Esophagus muscularis mucosa (tissue), 4 donors: ENCODE data around the gene RAMACL. TPM values are rescaled to one million over a fixed set of nuclear protein-coding genes. Genes with fewer than 3 reads are reported as not detected.

Experiments
- DNase-seq: peaks from one replicate; pipeline ENCODE4 v3.0.0-alpha.2; 2017; ENCODE audit errors: extremely low spot score
- H3K27ac ChIP-seq, 4 donors: fragments of 200-600 bp; sonication (generic); replicated peaks in 1 of 4; 1 replicate in 3 of 4; 2 replicates in 1 of 4; pipeline ENCODE4 v1.5.1; 2016 to 2019; ENCODE audit warnings: mild to moderate bottlenecking in 1 of 4
- H3K27me3 ChIP-seq, 4 donors: fragments of 200-600 bp; sonication (generic); one replicate each; pipeline versions ENCODE4 v1.5.1 to v1.6.0; 2016 to 2019
- H3K36me3 ChIP-seq, 4 donors: fragments of 200-600 bp; sonication (generic); one replicate each; pipeline ENCODE4 v1.5.1; 2016 to 2019
- H3K4me1 ChIP-seq, 4 donors: fragments of 200-600 bp; sonication (generic); one replicate each; pipeline ENCODE4 v1.5.1; 2016 to 2019
- H3K4me3 ChIP-seq, 4 donors: fragments of 200-600 bp; sonication (generic); 1 replicate in 2 of 4; 2 replicates in 2 of 4; pipeline ENCODE4 v1.5.1; 2016 to 2019; ENCODE audit warnings: mild to moderate bottlenecking in 4 of 4, moderate library complexity in 1 of 4
- H3K9me3 ChIP-seq, 4 donors: fragments of 200-600 bp; sonication (generic); 1 replicate in 3 of 4; 2 replicates in 1 of 4; pipeline ENCODE4 v1.5.1; 2016 to 2019
- CTCF ChIP-seq, 3 experiments: fragments of 200-600 bp in 2 of 3; fragments of 450-650 bp in 1 of 3; sonication (generic) in 2 of 3; IDR thresholded peaks; one replicate each; pipeline ENCODE4 v1.5.1; 2017 to 2019; ENCODE audit warnings: antibody characterized with exemption in 3 of 3, mild to moderate bottlenecking in 2 of 3, moderate library complexity in 1 of 3
- EP300 ChIP-seq: sonication (generic); formaldehyde crosslinking; IDR thresholded peaks from one replicate; pipeline ENCODE4 v1.6.1; 2017; ENCODE audit warnings: antibody characterized with exemption
- POLR2A ChIP-seq: fragments of 450-650 bp; IDR thresholded peaks from one replicate; pipeline ENCODE4 v1.6.1; 2017; ENCODE audit warnings: antibody characterized with exemption, moderate library complexity, mild to moderate bottlenecking, low read depth
- POLR2AphosphoS5 ChIP-seq, 2 donors: sonication (generic); formaldehyde crosslinking; IDR thresholded peaks; one replicate each; pipeline ENCODE4 v1.6.1; 2017; ENCODE audit warnings: antibody characterized with exemption in 2 of 2
- WGBS: methylation state at CpG from one replicate; pipeline ENCODE4 v1.1.5; 2018; 5-methylcytosine and 5-hydroxymethylcytosine counted together
- intact Hi-C: fragments of 100-400 bp; cut with DNase I; formaldehyde crosslinking; loops from one replicate; pipeline ENCODE4 v1.15.1; 2023
- total RNA-seq, 4 donors: library from RNA; depleted of rRNA; stranded (reverse); fragments of >200 nt; gene quantifications; one replicate each; pipeline versions ENCODE4 v1.1.0 to v1.2.1, GENCODE V29; 2016

RAMACL gene
- total RNA-seq, 4 donors from 2014 or later: 1.2 to 2.9 (median 2.1) TPM

- H3K27me3 ChIP-seq: no peaks in the 10 kb centered on the region
- no peak overlapping the region for H3K27ac ChIP-seq
- 59% methylated on average over 8 of the region's 8 CpGs for WGBS
- no peak overlapping the region for H3K4me3 ChIP-seq
- H3K4me1 ChIP-seq: peaks cover 8 to 22% (median 12%) of the 10 kb centered on the region in 4 donors
- intact Hi-C loops: no loop called here
- DNase-seq: no peak
- no peaks in the 10 kb centered on the region for H3K9me3 ChIP-seq
- peaks cover 0 to 14% (median 0%) of the 10 kb centered on the region in 4 donors for H3K36me3 ChIP-seq
- TF ChIP-seq POLR2A: no peak
- TF ChIP-seq POLR2AphosphoS5 (IDR thresholded peaks at IDR 0.05): peak in 1 of 2 donors; percentile 18
Observed at GRCh38 chr6:166567107-166567506, 19.4 kb downstream of the RAMACL start.

GRCh38 chr6:166566026-166567011, 20.2 kb downstream of the RAMACL start:
- intact Hi-C loops: no loop called here
- Histone ChIP-seq H3K36me3 (peaks cover 0 to 14% (median 0%) of the 10 kb centered on the region in 4 donors), H3K4me1 (peaks cover 8 to 22% (median 12%) of the 10 kb centered on the region in 4 donors), H3K27me3 (no peaks in the 10 kb centered on the region), H3K4me3 (no peak overlapping the region), H3K9me3 (no peaks in the 10 kb centered on the region), H3K27ac (no peak overlapping the region)
- WGBS: 100% methylated on average over 9 of the region's 12 CpGs
- no peak for DNase-seq
- no peak for TF ChIP-seq EP300
- no peak for TF ChIP-seq POLR2AphosphoS5 (IDR thresholded peaks at IDR 0.05)
- TF ChIP-seq CTCF (IDR thresholded peaks at IDR 0.05): no peak
- TF ChIP-seq POLR2A: no peak

- intact Hi-C loops: no loop called here
- Histone ChIP-seq H3K27me3 (no peaks in the 10 kb centered on the region), H3K4me3 (no peak overlapping the region), H3K36me3 (peaks cover 0 to 14% (median 0%) of the 10 kb centered on the region in 4 donors), H3K27ac (no peak overlapping the region), H3K4me1 (peaks cover 8 to 22% (median 12%) of the 10 kb centered on the region in 4 donors), H3K9me3 (peaks cover 0 to 2% (median 0%) of the 10 kb centered on the region in 4 donors)
- no peak for TF ChIP-seq POLR2AphosphoS5 (IDR thresholded peaks at IDR 0.05)
- no peak for TF ChIP-seq CTCF (IDR thresholded peaks at IDR 0.05)
- TF ChIP-seq EP300: no peak
- TF ChIP-seq POLR2A: no peak
- 92% methylated on average over 12 of the region's 24 CpGs for WGBS
- DNase-seq: no peak
Observed at GRCh38 chr6:166565084-166565967, 21.2 kb downstream of the RAMACL start.

- peaks cover 0 to 14% (median 0%) of the 10 kb centered on the region in 4 donors for H3K36me3 ChIP-seq
- H3K27me3 ChIP-seq: no peaks in the 10 kb centered on the region
- peaks cover 8 to 22% (median 12%) of the 10 kb centered on the region in 4 donors for H3K4me1 ChIP-seq
- H3K9me3 ChIP-seq: peaks cover 0 to 13% (median 9%) of the 10 kb centered on the region in 4 donors
- 81% methylated on average over 9 of the region's 9 CpGs for WGBS
- intact Hi-C loops: no loop called here
- H3K27ac ChIP-seq: no peak overlapping the region
- TF ChIP-seq POLR2AphosphoS5 (IDR thresholded peaks at IDR 0.05) (no peak), CTCF (IDR thresholded peaks at IDR 0.05) (no peak), EP300 (no peak), POLR2A (no peak)
- no peak for DNase-seq
- H3K4me3 ChIP-seq: no peak overlapping the region
Observed at GRCh38 chr6:166563805-166564204, 22.7 kb downstream of the RAMACL start.
